GM18951 (cell line): Measurements from ENCODE around the gene S100A9.
"Not testable (repeated sequence)": the region's sequence is repeated elsewhere in the genome, so short reads cannot be mapped to it uniquely, and the experiment has no call there.

Source experiments
- POLR2A ChIP-seq: IDR thresholded peaks from 4 replicates; pipeline ENCODE4 v1.6.1; 2011; ENCODE audit warnings: mild to moderate bottlenecking; ENCODE audit not compliant: insufficient read length, insufficient read depth; ENCODE audit errors: extremely low read depth
- in situ Hi-C: fragments of 300-500 bp; cut with MboI; formaldehyde crosslinking; loops from one replicate; pipeline ENCODE4 v1.12.0; 2022; ENCODE audit warnings: low sequenced_read_pairs, mixed read lengths, inconsistent platforms; ENCODE audit not compliant: unreplicated experiment

Gene S100A9

DNA sequence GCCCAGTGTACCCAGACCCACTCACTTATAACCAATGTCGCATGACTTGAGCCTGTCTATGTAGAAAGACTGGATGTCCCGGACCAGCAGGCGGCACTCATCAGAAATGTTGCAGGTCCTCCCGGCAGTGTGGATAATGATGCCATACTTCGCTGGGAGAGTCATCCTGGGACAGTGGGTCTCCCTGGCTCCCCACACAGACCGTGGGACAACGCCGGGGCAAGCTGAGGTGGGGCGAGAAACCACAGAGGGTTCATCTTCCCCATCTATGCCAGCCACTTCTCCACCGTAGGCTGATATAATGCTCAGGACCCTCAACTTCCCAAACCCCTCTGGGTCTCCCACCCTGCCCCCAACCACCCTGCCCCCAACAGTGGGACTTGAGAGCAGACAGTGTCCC lies 17.3 kb upstream of the S100A9 start:
- TF ChIP-seq POLR2A: no peak
- in situ Hi-C loops: no loop called here

GRCh38 chr1:153341431-153341934 lies 16.2 kb upstream of the S100A9 start:
- TF ChIP-seq POLR2A: no peak
- in situ Hi-C loops: no loop called here

DNA sequence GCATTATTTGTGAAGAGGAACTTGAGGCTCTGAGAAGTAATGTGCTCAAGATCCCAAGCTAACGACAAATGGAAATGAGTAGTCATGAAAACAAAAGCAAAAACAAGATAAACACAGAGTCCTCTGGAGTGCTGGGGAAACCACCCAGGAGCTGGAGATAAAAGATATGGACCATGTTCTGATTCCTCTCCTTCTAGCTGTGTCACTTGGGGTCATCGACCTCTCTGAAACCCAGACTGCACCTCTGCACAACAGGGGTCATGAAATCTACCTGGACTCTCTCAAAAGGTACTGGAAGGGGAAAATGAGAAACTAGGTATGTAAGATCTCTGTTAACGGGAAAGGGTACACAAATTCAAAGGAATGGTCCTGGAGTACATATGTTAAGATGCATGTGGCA lies 15.5 kb upstream of the S100A9 start:
- in situ Hi-C loops: no loop called here
- no peak for TF ChIP-seq POLR2A

DNA sequence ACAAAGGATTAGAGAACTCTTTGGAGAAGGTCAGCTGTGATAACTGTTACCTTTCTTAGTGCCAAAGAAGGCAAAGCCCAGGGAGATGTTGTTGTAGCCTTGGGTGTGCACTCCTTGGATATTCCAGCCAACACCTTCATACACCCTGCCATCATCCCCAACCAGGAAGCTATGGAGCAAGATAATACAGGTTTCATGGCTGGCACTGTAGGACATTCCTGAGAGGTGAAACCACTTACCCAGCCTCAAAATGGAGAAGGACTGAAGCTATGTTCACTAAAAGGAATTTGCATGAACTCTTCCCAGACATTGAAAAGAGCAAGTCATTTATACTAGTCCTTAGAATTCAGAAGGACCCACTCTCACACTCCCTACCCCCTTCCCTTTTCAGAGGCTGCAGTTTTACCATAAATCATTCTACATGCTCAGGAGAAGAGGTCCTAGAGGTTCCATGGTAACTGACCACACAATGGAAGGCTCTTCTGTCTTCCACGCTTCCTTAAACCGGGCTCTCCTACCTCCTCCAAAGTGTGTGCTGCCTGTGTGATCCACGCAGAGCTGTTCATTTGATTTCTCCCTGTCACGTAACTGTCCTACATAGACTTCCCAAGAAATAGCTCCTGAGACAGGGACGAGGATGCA lies 14.5 kb upstream of the S100A9 start:
- in situ Hi-C loops: no loop called here
- TF ChIP-seq POLR2A: no peak

GRCh38 chr1:153343811-153344717 lies 13.6 kb upstream of the S100A9 start:
- in situ Hi-C loops: no loop called here
- no peak for TF ChIP-seq POLR2A

DNA sequence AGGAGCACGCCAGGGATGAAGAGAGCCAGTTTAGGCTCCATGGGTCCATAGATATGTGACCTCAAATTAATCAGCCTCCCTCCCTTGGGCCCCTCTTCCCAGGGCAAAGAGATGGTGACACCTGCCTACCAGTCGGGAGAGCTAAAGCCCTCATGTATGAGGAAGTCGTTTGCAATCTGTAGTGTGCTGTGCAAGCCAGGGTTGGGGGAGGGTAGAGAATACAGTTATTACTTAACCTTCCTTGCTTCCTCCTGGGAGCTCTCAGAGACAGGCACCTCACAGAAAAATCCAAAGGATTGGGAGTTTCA lies 13.0 kb upstream of the S100A9 start:
- no peak for TF ChIP-seq POLR2A
- in situ Hi-C loops: no loop called here

- in situ Hi-C loops: no loop called here
Measured at GRCh38 chr1:153345187-153346076, 12.2 kb upstream of the S100A9 start.

GRCh38 chr1:153346077-153346723 lies 11.5 kb upstream of the S100A9 start:
- TF ChIP-seq POLR2A: no peak
- in situ Hi-C loops: no loop called here

More at GRCh38 chr1:153345187-153346076, 12.2 kb upstream of the S100A9 start:
- no peak for TF ChIP-seq POLR2A

GRCh38 chr1:153347049-153347448 lies 10.6 kb upstream of the S100A9 start:
- in situ Hi-C loops: not testable (repeated sequence)

DNA sequence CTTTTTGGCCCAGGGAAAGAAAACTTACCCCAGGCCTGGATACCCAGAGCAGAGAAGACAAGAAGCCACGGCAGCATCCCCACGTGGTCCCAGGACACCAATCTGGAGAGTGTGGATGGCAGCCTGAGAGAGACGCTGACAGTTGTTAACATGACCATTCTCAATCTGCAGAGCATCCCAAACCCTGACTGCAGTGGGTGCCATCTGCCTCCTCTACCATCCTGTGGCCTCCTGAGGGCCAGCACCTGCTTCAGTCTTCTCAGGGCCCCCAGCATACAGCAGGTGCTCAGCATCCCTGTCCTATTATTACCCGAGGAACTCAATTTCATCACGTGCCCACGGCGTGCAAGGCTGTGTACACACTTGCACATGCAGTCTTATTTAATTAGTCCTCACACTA lies 9.8 kb upstream of the S100A9 start:
- in situ Hi-C loops: no loop called here
- TF ChIP-seq POLR2A: no peak

- TF ChIP-seq POLR2A: no peak
- in situ Hi-C loops: no loop called here
Measured at GRCh38 chr1:153348511-153349362, 8.9 kb upstream of the S100A9 start, which contains the start of gene PGLYRP4. PGLYRP4 (minus strand) TSS chr1:153348841; CDS start chr1:153347932, 909 bp downstream.
